Thyroid gland (tissue), 4 donors: Measurements from ENCODE around the gene IMPA2. TPM values are rescaled to one million over a fixed set of nuclear protein-coding genes. Genes with fewer than 3 reads are reported as not detected.

Experiments used
- DNase-seq, 2 donors: peaks; one replicate each; pipeline ENCODE4 v3.0.0-alpha.2; 2019
- H3K27ac ChIP-seq, 3 donors: fragments of 200-600 bp; sonication (generic); 1 replicate in 2 of 3; 2 replicates in 1 of 3; pipeline ENCODE4 v1.5.1; 2016 to 2019; ENCODE audit warnings: mild to moderate bottlenecking in 1 of 3, moderate library complexity in 1 of 3
- H3K27me3 ChIP-seq: fragments of 200-600 bp; sonication (generic); one replicate; pipeline ENCODE4 v1.5.1; 2019
- H3K36me3 ChIP-seq, 2 donors: fragments of 200-600 bp; sonication (generic); one replicate each; pipeline ENCODE4 v1.5.1; 2016 to 2019
- H3K4me1 ChIP-seq, 2 donors: fragments of 200-600 bp; sonication (generic); one replicate each; pipeline ENCODE4 v1.5.1; 2017 to 2019
- H3K4me3 ChIP-seq, 3 donors: fragments of 200-600 bp; sonication (generic); replicated peaks in 1 of 3; 1 replicate in 2 of 3; 2 replicates in 1 of 3; pipeline ENCODE4 v1.5.1; 2016; ENCODE audit warnings: mild to moderate bottlenecking in 1 of 3
- H3K9me3 ChIP-seq: fragments of 200-600 bp; sonication (generic); one replicate; pipeline ENCODE4 v1.5.1; 2017
- CTCF ChIP-seq, 6 experiments: fragments of 200-600 bp in 3 of 6; fragments of 450-650 bp in 3 of 6; sonication (generic) in 3 of 6; IDR thresholded peaks; one replicate each; pipeline ENCODE4 v1.5.1; 2016 to 2019; ENCODE audit warnings: antibody characterized with exemption in 6 of 6, mild to moderate bottlenecking in 2 of 6, inconsistent platforms in 1 of 6, moderate library complexity in 1 of 6
- POLR2A ChIP-seq, 2 donors: fragments of 450-650 bp; IDR thresholded peaks; one replicate each; pipeline ENCODE4 v1.6.1; 2017; ENCODE audit warnings: antibody characterized with exemption in 2 of 2, mild to moderate bottlenecking in 2 of 2, moderate library complexity in 1 of 2
- WGBS, 2 donors: methylation state at CpG; one replicate each; pipeline ENCODE4 v1.1.5; 2017; 5-methylcytosine and 5-hydroxymethylcytosine counted together
- intact Hi-C: fragments of 100-400 bp; cut with DNase I; formaldehyde crosslinking; loops from one replicate; pipeline ENCODE4 v1.15.1; 2023
- total RNA-seq, 4 donors: library from RNA; depleted of rRNA; stranded (reverse); fragments of >200 nt; gene quantifications; one replicate each; pipeline ENCODE4 v1.2.3, GENCODE V29; 2016

The IMPA2 gene
- total RNA-seq, 4 donors from 2014 or later, result 42.5 to 75.8 (median 54.3) TPM

- TF ChIP-seq POLR2A (IDR thresholded peaks at IDR 0.05) (no peak), CTCF (IDR thresholded peaks at IDR 0.05) (no peak)
- no peaks in the 10 kb centered on the region for H3K9me3 ChIP-seq
- no peaks in the 10 kb centered on the region for H3K27me3 ChIP-seq
- 68 to 78% methylated on average over 9 to 14 of the region's 14 CpGs for WGBS, 2 donors
- no peak for DNase-seq
- H3K4me3 ChIP-seq, result no peak overlapping the region
- H3K4me1 ChIP-seq, result peaks cover 77 to 79% of the 10 kb centered on the region in 2 donors
- intact Hi-C loops, result no loop called here
- H3K36me3 ChIP-seq, result no peaks in the 10 kb centered on the region
- H3K27ac ChIP-seq, result peak overlapping the region; percentile 72 to 95 (median 92)
Observed at GRCh38 chr18:12014521-12015415, 33.5 kb downstream of the IMPA2 start.

GRCh38 chr18:12015416-12016062 lies 34.2 kb downstream of the IMPA2 start:
- H3K4me1 ChIP-seq, result peaks cover 69 to 72% of the 10 kb centered on the region in 2 donors
- H3K36me3 ChIP-seq, result no peaks in the 10 kb centered on the region
- peak; percentile 95 to 96 for DNase-seq
- H3K4me3 ChIP-seq, result no peak overlapping the region
- 32 to 33% methylated on average over 13 of the region's 13 CpGs for WGBS, 2 donors
- H3K9me3 ChIP-seq, result no peaks in the 10 kb centered on the region
- H3K27me3 ChIP-seq, result no peaks in the 10 kb centered on the region
- peak overlapping the region; percentile 72 to 95 (median 92) for H3K27ac ChIP-seq
- TF ChIP-seq POLR2A (IDR thresholded peaks at IDR 0.05) (no peak), CTCF (IDR thresholded peaks at IDR 0.05) (no peak)
- intact Hi-C loops, result no loop called here

DNA sequence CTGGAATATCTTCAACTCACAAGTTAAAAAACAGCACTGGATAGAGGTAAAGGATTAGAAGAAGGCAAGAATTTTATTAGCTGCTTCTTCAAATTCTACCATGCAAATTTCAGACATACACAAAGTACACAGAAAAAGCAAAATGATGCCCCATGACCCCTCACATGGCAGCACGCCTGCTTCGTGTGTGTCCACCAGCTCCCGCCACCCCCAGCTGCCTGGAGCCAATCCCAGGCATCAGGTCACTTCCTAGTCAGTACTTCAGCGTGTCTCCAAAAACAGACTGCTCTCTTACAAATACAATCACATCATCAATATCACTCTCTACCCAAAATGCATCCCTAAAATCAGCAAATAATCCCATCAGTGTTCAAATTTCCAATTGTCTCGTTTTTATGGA lies 35.8 kb downstream of the IMPA2 start:
- TF ChIP-seq POLR2A (IDR thresholded peaks at IDR 0.05) (no peak), CTCF (IDR thresholded peaks at IDR 0.05) (no peak)
- H3K4me1 ChIP-seq, result peaks cover 63 to 71% of the 10 kb centered on the region in 2 donors
- no peaks in the 10 kb centered on the region for H3K36me3 ChIP-seq
- intact Hi-C loops, result no loop called here
- no peaks in the 10 kb centered on the region for H3K27me3 ChIP-seq
- no peaks in the 10 kb centered on the region for H3K9me3 ChIP-seq
- no peak overlapping the region for H3K4me3 ChIP-seq
- peak; percentile 66 to 71 for DNase-seq
- H3K27ac ChIP-seq, result peak overlapping the region; percentile 42 to 95 (median 92)
- WGBS, 2 donors, result 62 to 63% methylated on average over 5 of the region's 5 CpGs

DNA sequence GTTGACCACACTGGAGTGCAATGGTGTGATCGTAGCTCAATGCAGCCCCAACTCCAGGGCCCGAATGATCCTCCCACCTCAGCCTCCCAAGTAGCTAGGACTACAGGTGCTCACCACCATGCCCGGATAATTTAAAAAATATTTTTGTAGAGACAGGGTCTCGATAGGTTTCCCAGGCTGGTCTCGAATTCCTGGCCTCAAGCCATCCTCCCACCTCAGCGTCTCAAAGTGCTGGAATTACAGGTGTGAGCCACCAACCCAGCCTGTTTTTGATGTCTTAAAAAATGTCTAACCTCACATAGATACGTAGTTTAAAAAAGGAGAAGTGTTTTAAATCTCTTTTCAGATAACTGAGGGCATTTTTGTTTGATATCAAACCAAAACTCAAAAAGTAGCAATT lies 37.6 kb downstream of the IMPA2 start:
- 95% methylated on average over 7 of the region's 7 CpGs for WGBS, 2 donors
- intact Hi-C loops, result no loop called here
- Histone ChIP-seq H3K4me1 (peaks cover 45 to 54% of the 10 kb centered on the region in 2 donors), H3K4me3 (no peak overlapping the region), H3K27me3 (no peaks in the 10 kb centered on the region), H3K27ac (peak overlapping the region in 1 of 3 donors; percentile 95), H3K36me3 (no peaks in the 10 kb centered on the region), H3K9me3 (no peaks in the 10 kb centered on the region)
- no peak for DNase-seq
- TF ChIP-seq CTCF (IDR thresholded peaks at IDR 0.05) (no peak), POLR2A (IDR thresholded peaks at IDR 0.05) (no peak)

DNA sequence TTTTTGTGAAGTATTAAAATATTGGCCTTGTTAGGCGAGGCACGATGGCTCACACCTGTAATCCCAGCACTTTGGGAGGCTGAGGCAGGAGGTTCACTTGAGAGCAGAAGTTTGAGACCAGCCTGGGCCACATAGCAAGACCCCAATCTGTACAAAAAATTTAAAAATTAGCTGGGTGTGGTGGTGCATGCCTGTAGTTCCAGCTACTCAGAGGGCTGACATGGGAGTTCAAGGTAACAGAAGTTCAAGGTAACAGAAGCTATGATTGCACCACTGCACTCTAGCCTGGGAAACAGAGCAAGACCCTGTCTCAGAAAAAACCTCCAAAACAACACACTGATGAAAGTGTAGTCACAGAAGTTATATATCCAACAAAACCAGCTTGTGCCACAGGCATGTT lies 39.8 kb downstream of the IMPA2 start:
- no peak for DNase-seq
- intact Hi-C loops, result loop anchor here (10.0 kb wide), 1 partner anchor 166 kb away; the partner anchor contains the start of gene CHMP1B
- no peaks in the 10 kb centered on the region for H3K27me3 ChIP-seq
- H3K4me3 ChIP-seq, result no peak overlapping the region
- 95 to 100% methylated on average over 2 of the region's 2 CpGs for WGBS, 2 donors
- H3K9me3 ChIP-seq, result no peaks in the 10 kb centered on the region
- peaks cover 25 to 38% of the 10 kb centered on the region in 2 donors for H3K4me1 ChIP-seq
- peak overlapping the region; percentile 35 to 83 (median 57) for H3K27ac ChIP-seq
- no peaks in the 10 kb centered on the region for H3K36me3 ChIP-seq
- no peak for TF ChIP-seq POLR2A (IDR thresholded peaks at IDR 0.05)
- no peak for TF ChIP-seq CTCF (IDR thresholded peaks at IDR 0.05)
